Liver (tissue), 9 donors: ENCODE data around the gene CUL1. TPM values are rescaled to one million over a fixed set of nuclear protein-coding genes. Genes with fewer than 3 reads are reported as not detected.

ENCODE experiments used
- DNase-seq: peaks from one replicate; pipeline ENCODE4 v3.0.0-alpha.2; 2017; ENCODE audit warnings: low spot score
- H3K27ac ChIP-seq, 2 donors: one replicate each; pipeline ENCODE4 v1.7.0; 2013; ENCODE audit warnings: inconsistent platforms in 2 of 2, low read length in 2 of 2, control low read depth in 1 of 2, low read depth in 1 of 2, mild to moderate bottlenecking in 1 of 2
- H3K27me3 ChIP-seq, 4 donors: one replicate each; pipeline versions ENCODE4 v1.6.1 to v1.7.0; 2013; ENCODE audit warnings: low read length in 3 of 4, inconsistent platforms in 1 of 4, mild to moderate bottlenecking in 1 of 4, moderate library complexity in 1 of 4; ENCODE audit not compliant: control insufficient read depth in 4 of 4, insufficient read depth in 4 of 4
- H3K36me3 ChIP-seq, 4 donors: one replicate each; pipeline versions ENCODE4 v1.6.1 to v1.7.0; 2013; ENCODE audit warnings: low read length in 3 of 4, mild to moderate bottlenecking in 3 of 4, low read depth in 1 of 4, moderate library complexity in 1 of 4; ENCODE audit not compliant: control insufficient read depth in 4 of 4, insufficient read depth in 3 of 4
- H3K4me1 ChIP-seq, 4 donors: one replicate each; pipeline versions ENCODE4 v1.6.1 to v1.7.0; 2013; ENCODE audit warnings: low read length in 3 of 4, mild to moderate bottlenecking in 3 of 4, moderate library complexity in 1 of 4; ENCODE audit not compliant: control insufficient read depth in 4 of 4, insufficient read depth in 4 of 4
- H3K4me3 ChIP-seq, 3 donors: one replicate each; pipeline versions ENCODE4 v1.6.1 to v1.7.0; 2013; ENCODE audit warnings: low read length in 3 of 3, control low read depth in 1 of 3, low read depth in 1 of 3, mild to moderate bottlenecking in 1 of 3
- H3K9ac ChIP-seq, 2 donors: one replicate each; pipeline ENCODE4 v1.7.0; 2013; ENCODE audit warnings: low read length in 2 of 2, mild to moderate bottlenecking in 2 of 2, moderate library complexity in 2 of 2, control low read depth in 1 of 2, low read depth in 1 of 2
- H3K9me3 ChIP-seq, 4 donors: one replicate each; pipeline versions ENCODE4 v1.6.1 to v1.7.0; 2013; ENCODE audit warnings: low read length in 3 of 4; ENCODE audit not compliant: control insufficient read depth in 4 of 4
- EGR1 ChIP-seq, 2 donors: IDR thresholded peaks; 2 replicates each; pipeline ENCODE4 v1.6.1; 2016 to 2018; ENCODE audit warnings: antibody characterized with exemption in 2 of 2, low read depth in 2 of 2
- FOXA1 ChIP-seq: IDR thresholded peaks from 2 replicates; pipeline ENCODE4 v1.6.1; 2016; ENCODE audit warnings: antibody characterized with exemption
- GABPA ChIP-seq, 2 donors: IDR thresholded peaks in 1 of 2; conservative IDR thresholded peaks in 1 of 2; 2 replicates each; pipeline ENCODE4 v1.6.1; 2016; ENCODE audit warnings: antibody characterized with exemption in 2 of 2, mild to moderate bottlenecking in 1 of 2, moderate library complexity in 1 of 2
- HNF4A ChIP-seq, 2 donors: conservative IDR thresholded peaks; 2 replicates each; pipeline ENCODE4 v1.6.1; 2016; ENCODE audit warnings: antibody characterized with exemption in 2 of 2, mild to moderate bottlenecking in 2 of 2
- JUND ChIP-seq, 2 donors: IDR thresholded peaks; 2 replicates each; pipeline ENCODE4 v1.6.1; 2016; ENCODE audit warnings: antibody characterized with exemption in 2 of 2
- NR2F2 ChIP-seq: IDR thresholded peaks from 2 replicates; pipeline ENCODE4 v1.6.1; 2016; ENCODE audit warnings: antibody characterized with exemption
- RAD21 ChIP-seq, 2 donors: IDR thresholded peaks; 2 replicates each; pipeline ENCODE4 v1.6.1; 2016; ENCODE audit warnings: antibody characterized with exemption in 2 of 2, mild to moderate bottlenecking in 2 of 2
- RXRA ChIP-seq, 2 donors: IDR thresholded peaks; 2 replicates each; pipeline ENCODE4 v1.6.1; 2017 to 2018; ENCODE audit warnings: antibody characterized with exemption in 2 of 2, mild to moderate bottlenecking in 1 of 2
- SP1 ChIP-seq: IDR thresholded peaks from 2 replicates; pipeline ENCODE4 v1.6.1; 2018; ENCODE audit warnings: antibody characterized with exemption, mild to moderate bottlenecking
- YY1 ChIP-seq: IDR thresholded peaks from 2 replicates; pipeline ENCODE4 v1.6.1; 2016; ENCODE audit warnings: antibody characterized with exemption, mild to moderate bottlenecking
- WGBS: extraction: QIAGEN DNeasy Blood & Tissue Kit; methylation state at CpG from one replicate; pipeline ENCODE4 v1.1.7; 2013; 5-methylcytosine and 5-hydroxymethylcytosine counted together
- polyA plus RNA-seq, 2 donors: library from polyadenylated mRNA; stranded (reverse) in 1 of 2; unstranded in 1 of 2; fragments of 200-250 nt in 1 of 2; fragments of >200 nt in 1 of 2; fragmentation: Nextera tagmentation in 1 of 2; extraction: Ambion mirVana in 1 of 2; gene quantifications; one replicate each; pipeline versions ENCODE4 v1.2.1 to v1.2.3, GENCODE V29; 2013 to 2015
- total RNA-seq, 2 donors: library from RNA; depleted of rRNA; stranded (reverse); fragments of >200 nt; gene quantifications; one replicate each; pipeline ENCODE4 v1.2.3, GENCODE V29; 2014
- TF ChIP-seq, protein P1 (sequence below): IDR thresholded peaks from 2 replicates; pipeline ENCODE4 v1.6.1; 2016; ENCODE audit warnings: antibody characterized with exemption
- TF ChIP-seq, protein P2 (sequence below): IDR thresholded peaks from 2 replicates; pipeline ENCODE4 v1.6.1; 2016; ENCODE audit warnings: antibody characterized with exemption
- TF ChIP-seq, protein P3 (sequence below): fragments of 150-350 bp; IDR thresholded peaks from 2 replicates; pipeline ENCODE4 v1.5.1; 2017; ENCODE audit warnings: improper control_type of control experiment, low read depth, low read length; ENCODE audit not compliant: missing input control
- TF ChIP-seq, protein P4 (sequence below): IDR thresholded peaks from 2 replicates; pipeline ENCODE4 v1.6.1; 2016; ENCODE audit warnings: antibody characterized with exemption
- TF ChIP-seq, protein P5 (sequence below): IDR thresholded peaks from 2 replicates; pipeline ENCODE4 v1.6.1; 2016; ENCODE audit warnings: antibody characterized with exemption, mild to moderate bottlenecking
- donor health status: healthy.
- donor health status: healthy.
- donor health status: healthy.
- donor health status: healthy.
- donor health status: healthy.

CUL1 gene
- total and polyA plus RNA-seq, 4 donors = 21.7 to 56.7 (median 26.7) TPM

DNA sequence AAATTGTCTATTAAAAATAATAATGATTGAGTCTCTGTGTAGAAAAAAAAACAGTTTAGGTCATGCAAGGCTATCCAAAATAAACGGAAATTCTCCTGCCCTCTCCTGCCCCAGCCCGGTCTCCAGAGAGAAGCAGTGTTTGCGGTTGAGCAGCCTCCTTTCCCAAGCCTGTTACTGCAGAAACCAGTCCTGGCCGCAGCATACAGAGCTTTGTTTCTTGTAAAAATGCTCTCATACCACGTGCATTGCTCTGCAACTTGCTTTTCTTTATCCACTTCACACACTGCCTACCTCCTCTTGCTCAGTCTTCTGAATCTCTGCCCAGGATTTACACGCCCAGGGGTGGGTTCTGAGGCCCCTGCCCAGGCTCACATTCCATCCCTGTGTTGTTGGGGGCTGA, 34.4 kb upstream of the CUL1 start:
- no peaks in the 10 kb centered on the region for H3K27me3 ChIP-seq
- WGBS = 60% methylated on average over 6 of the region's 6 CpGs
- no peaks in the 10 kb centered on the region for H3K4me1 ChIP-seq
- no peak overlapping the region for H3K9ac ChIP-seq
- TF ChIP-seq, protein P1, sequence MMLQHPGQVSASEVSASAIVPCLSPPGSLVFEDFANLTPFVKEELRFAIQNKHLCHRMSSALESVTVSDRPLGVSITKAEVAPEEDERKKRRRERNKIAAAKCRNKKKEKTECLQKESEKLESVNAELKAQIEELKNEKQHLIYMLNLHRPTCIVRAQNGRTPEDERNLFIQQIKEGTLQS = no peak
- TF ChIP-seq, protein P2, sequence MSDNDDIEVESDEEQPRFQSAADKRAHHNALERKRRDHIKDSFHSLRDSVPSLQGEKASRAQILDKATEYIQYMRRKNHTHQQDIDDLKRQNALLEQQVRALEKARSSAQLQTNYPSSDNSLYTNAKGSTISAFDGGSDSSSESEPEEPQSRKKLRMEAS = no peak
- TF ChIP-seq GABPA (IDR thresholded peaks at IDR 0.05 in 1 of 2, conservative IDR thresholded peaks at IDR 0.05 in 1 of 2) = no peak
- no peak for TF ChIP-seq RAD21 (IDR thresholded peaks at IDR 0.05)
- TF ChIP-seq FOXA1 = no peak
- no peak for TF ChIP-seq YY1
- no peak for TF ChIP-seq SP1
- no peak for TF ChIP-seq RXRA (IDR thresholded peaks at IDR 0.05)
- TF ChIP-seq JUND (IDR thresholded peaks at IDR 0.05) = no peak
- no peak for TF ChIP-seq NR2F2
- TF ChIP-seq, protein P3, sequence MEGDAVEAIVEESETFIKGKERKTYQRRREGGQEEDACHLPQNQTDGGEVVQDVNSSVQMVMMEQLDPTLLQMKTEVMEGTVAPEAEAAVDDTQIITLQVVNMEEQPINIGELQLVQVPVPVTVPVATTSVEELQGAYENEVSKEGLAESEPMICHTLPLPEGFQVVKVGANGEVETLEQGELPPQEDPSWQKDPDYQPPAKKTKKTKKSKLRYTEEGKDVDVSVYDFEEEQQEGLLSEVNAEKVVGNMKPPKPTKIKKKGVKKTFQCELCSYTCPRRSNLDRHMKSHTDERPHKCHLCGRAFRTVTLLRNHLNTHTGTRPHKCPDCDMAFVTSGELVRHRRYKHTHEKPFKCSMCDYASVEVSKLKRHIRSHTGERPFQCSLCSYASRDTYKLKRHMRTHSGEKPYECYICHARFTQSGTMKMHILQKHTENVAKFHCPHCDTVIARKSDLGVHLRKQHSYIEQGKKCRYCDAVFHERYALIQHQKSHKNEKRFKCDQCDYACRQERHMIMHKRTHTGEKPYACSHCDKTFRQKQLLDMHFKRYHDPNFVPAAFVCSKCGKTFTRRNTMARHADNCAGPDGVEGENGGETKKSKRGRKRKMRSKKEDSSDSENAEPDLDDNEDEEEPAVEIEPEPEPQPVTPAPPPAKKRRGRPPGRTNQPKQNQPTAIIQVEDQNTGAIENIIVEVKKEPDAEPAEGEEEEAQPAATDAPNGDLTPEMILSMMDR = no peak
- TF ChIP-seq, protein P4, sequence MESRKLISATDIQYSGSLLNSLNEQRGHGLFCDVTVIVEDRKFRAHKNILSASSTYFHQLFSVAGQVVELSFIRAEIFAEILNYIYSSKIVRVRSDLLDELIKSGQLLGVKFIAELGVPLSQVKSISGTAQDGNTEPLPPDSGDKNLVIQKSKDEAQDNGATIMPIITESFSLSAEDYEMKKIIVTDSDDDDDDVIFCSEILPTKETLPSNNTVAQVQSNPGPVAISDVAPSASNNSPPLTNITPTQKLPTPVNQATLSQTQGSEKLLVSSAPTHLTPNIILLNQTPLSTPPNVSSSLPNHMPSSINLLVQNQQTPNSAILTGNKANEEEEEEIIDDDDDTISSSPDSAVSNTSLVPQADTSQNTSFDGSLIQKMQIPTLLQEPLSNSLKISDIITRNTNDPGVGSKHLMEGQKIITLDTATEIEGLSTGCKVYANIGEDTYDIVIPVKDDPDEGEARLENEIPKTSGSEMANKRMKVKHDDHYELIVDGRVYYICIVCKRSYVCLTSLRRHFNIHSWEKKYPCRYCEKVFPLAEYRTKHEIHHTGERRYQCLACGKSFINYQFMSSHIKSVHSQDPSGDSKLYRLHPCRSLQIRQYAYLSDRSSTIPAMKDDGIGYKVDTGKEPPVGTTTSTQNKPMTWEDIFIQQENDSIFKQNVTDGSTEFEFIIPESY = no peak
- TF ChIP-seq EGR1 (IDR thresholded peaks at IDR 0.05; ENCODE audit: low read depth in 2 of 2) = no peak
- TF ChIP-seq HNF4A (conservative IDR thresholded peaks at IDR 0.05) = no peak
- H3K27ac ChIP-seq = no peak overlapping the region
- H3K4me3 ChIP-seq = no peak overlapping the region
- no peak for DNase-seq
- H3K36me3 ChIP-seq = no peaks in the 10 kb centered on the region
- no peaks in the 10 kb centered on the region for H3K9me3 ChIP-seq

DNA sequence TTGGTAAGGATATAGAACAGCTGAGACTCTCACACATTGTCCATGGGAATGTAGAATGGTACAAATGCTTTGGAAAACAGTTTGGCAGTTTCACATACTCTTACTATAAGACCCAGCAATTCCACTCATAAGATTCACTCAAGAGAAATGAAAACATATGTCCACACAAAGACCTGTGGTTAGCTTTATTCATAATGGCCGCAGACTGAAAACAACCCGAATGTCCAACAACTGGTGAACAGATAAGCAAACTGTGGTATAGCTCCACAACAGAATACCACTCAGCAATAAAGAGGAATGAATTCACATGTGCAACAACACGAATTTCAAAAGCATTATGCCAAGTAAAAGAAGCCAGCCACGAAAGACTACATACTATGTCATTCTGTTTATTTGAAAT, 33.5 kb upstream of the CUL1 start:
- TF ChIP-seq, protein P2 = no peak
- TF ChIP-seq, protein P5, sequence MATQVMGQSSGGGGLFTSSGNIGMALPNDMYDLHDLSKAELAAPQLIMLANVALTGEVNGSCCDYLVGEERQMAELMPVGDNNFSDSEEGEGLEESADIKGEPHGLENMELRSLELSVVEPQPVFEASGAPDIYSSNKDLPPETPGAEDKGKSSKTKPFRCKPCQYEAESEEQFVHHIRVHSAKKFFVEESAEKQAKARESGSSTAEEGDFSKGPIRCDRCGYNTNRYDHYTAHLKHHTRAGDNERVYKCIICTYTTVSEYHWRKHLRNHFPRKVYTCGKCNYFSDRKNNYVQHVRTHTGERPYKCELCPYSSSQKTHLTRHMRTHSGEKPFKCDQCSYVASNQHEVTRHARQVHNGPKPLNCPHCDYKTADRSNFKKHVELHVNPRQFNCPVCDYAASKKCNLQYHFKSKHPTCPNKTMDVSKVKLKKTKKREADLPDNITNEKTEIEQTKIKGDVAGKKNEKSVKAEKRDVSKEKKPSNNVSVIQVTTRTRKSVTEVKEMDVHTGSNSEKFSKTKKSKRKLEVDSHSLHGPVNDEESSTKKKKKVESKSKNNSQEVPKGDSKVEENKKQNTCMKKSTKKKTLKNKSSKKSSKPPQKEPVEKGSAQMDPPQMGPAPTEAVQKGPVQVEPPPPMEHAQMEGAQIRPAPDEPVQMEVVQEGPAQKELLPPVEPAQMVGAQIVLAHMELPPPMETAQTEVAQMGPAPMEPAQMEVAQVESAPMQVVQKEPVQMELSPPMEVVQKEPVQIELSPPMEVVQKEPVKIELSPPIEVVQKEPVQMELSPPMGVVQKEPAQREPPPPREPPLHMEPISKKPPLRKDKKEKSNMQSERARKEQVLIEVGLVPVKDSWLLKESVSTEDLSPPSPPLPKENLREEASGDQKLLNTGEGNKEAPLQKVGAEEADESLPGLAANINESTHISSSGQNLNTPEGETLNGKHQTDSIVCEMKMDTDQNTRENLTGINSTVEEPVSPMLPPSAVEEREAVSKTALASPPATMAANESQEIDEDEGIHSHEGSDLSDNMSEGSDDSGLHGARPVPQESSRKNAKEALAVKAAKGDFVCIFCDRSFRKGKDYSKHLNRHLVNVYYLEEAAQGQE = no peak
- no peak for TF ChIP-seq EGR1 (IDR thresholded peaks at IDR 0.05; ENCODE audit: low read depth in 2 of 2)
- Histone ChIP-seq H3K9me3 (no peaks in the 10 kb centered on the region), H3K36me3 (no peaks in the 10 kb centered on the region), H3K4me1 (no peaks in the 10 kb centered on the region), H3K9ac (no peak overlapping the region), H3K4me3 (no peak overlapping the region), H3K27me3 (no peaks in the 10 kb centered on the region), H3K27ac (no peak overlapping the region)
- no peak for DNase-seq
- WGBS = 87% methylated on average over 4 of the region's 4 CpGs
